ENCODE measurements around the gene RNF224.

Gene RNF224

GRCh38 chr9:137275588-137276472 is 48.5 kb downstream of the RNF224 start:
- DNase-seq, result no peak
- in situ Hi-C loops (cut with HindIII; ENCODE audit: low pct_ligation_motif_present, low pct_unique_long_range_greater_than_20kb, low sequenced_read_pairs), result no loop called here

GRCh38 chr9:137276473-137277328 is 49.4 kb downstream of the RNF224 start:
- DNase-seq, result peak; percentile 37
- in situ Hi-C loops (cut with HindIII; ENCODE audit: low pct_ligation_motif_present, low pct_unique_long_range_greater_than_20kb, low sequenced_read_pairs), result no loop called here

- DNase-seq, result peak; percentile 91
- in situ Hi-C loops (cut with HindIII; ENCODE audit: low pct_ligation_motif_present, low pct_unique_long_range_greater_than_20kb, low sequenced_read_pairs), result no loop called here
Observed at GRCh38 chr9:137277329-137278041, 50.2 kb downstream of the RNF224 start, which contains the start of gene TOR4A. Gene TOR4A (plus strand): TSS chr9:137277726. CDS start chr9:137278690, 964 bp downstream.

GRCh38 chr9:137278061-137278701 is 50.9 kb downstream of the RNF224 start:
- in situ Hi-C loops (cut with HindIII; ENCODE audit: low pct_ligation_motif_present, low pct_unique_long_range_greater_than_20kb, low sequenced_read_pairs), result no loop called here
- no peak for DNase-seq

Measured in ACHN (cell line).